ENCODE data around the gene LENG9. TPM values are rescaled to one million over a fixed set of nuclear protein-coding genes. Genes with fewer than 3 reads are reported as not detected.
"Not testable (repeated sequence)": the region's sequence is repeated elsewhere in the genome, so short reads cannot be mapped to it uniquely, and the experiment has no call there.

Gene LENG9
- total RNA-seq, 1 donor from 2014 or later, result 5.9 TPM

GRCh38 chr19:54459282-54460229, 4.0 kb downstream of the LENG9 start:
- no peak for DNase-seq

DNA sequence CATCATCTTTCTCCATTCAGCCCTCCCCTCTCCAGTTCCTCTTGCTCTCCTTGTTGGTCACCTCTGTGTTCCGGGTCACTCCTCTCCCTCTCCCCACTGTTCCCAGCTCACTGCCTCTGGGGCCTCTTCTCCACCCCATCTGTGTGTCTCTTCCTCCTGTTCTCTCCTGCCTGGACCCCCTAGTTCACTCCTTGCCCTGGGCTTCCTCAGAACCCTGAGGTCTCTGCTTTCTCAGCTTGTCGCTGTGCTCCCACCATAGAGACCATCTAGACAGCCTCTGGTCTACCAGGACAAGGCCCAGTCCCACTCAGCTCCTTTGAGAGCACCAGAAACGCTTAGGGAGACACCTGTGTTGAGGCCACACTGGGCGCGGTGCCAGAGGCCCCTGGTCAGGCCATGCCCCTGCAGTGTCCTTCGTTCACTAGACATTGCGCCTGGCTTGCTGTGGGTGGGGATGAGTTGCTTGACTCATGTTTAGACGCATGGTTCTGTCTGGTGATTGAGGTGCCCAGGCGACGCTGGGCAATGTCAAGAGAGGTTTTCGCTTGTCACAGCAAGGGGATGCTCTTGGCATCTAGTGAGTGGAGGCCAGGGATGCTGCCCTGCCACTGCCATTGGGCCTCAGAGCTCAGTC, 4.8 kb downstream of the LENG9 start:
- no peak for DNase-seq

- no peak for DNase-seq
Measured at GRCh38 chr19:54457773-54458647, 5.6 kb downstream of the LENG9 start.

GRCh38 chr19:54456423-54457373, 6.9 kb downstream of the LENG9 start:
- no peak for DNase-seq

- no peak for DNase-seq
Measured at GRCh38 chr19:54455786-54456422, 7.7 kb downstream of the LENG9 start.

- no peak for DNase-seq
Measured at GRCh38 chr19:54454781-54455675, 8.6 kb downstream of the LENG9 start.

GRCh38 chr19:54453921-54454780, 9.4 kb downstream of the LENG9 start:
- DNase-seq, result no peak

GRCh38 chr19:54452626-54453025, 11.0 kb downstream of the LENG9 start:
- no peak for DNase-seq

- DNase-seq, result no peak
Measured at GRCh38 chr19:54451997-54452396, 11.6 kb downstream of the LENG9 start.

- no peak for DNase-seq
Measured at GRCh38 chr19:54451331-54451871, 12.2 kb downstream of the LENG9 start.

GRCh38 chr19:54449701-54450069, 13.9 kb downstream of the LENG9 start:
- DNase-seq, result no peak

DNA sequence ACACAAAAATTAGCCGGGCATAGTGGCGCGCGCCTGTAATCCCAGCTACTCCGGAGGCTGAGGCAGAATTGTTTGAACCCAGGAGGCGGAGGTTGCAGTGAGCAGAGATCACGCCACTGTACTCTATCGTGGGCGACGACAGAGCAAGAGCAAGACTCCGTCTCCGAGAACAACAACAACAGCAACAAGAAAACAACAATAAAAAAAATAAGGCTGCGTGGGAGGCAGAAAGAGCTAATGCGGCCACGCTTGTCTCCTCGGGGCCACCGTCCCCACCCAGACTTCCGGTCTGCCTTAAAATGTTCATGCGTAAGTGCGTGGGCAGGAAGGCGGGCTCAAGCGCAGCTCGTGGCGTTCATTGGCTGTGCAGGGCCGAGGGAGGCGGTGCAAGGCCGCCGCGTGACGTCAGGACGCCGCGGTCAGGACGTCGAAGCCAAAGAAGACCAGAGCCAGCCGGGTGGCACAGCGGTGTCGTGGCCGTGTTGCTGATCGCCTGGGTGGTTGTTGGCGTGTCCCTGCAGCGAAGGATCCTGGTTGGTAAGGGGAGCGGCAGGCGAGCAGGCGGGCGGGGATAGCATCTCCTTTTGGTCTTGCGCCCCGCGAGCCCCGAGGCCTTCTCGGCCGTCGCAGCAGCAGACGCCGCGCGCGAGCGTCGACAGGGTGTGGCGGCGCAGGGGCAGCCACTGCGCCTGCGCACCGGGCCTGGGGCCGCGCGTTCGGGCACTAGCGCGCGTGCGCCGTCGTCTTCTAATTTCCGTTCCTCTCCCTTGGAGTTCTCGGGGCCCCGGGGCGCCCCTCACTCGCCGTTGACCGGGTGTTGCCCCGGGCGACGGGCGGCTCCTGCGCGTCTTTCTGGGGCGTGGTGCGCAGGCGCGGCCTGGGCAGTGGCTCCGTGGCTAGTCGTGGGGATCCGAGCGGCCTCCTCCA, 14.5 kb downstream of the LENG9 start, which contains the start of gene LENG8:
TSS of gene LENG8 (plus strand) at position 426 of the 927 bp plus-strand sequence. CDS start 2,146 bp downstream, outside the sequence.
- peak; percentile 96 for DNase-seq

DNA sequence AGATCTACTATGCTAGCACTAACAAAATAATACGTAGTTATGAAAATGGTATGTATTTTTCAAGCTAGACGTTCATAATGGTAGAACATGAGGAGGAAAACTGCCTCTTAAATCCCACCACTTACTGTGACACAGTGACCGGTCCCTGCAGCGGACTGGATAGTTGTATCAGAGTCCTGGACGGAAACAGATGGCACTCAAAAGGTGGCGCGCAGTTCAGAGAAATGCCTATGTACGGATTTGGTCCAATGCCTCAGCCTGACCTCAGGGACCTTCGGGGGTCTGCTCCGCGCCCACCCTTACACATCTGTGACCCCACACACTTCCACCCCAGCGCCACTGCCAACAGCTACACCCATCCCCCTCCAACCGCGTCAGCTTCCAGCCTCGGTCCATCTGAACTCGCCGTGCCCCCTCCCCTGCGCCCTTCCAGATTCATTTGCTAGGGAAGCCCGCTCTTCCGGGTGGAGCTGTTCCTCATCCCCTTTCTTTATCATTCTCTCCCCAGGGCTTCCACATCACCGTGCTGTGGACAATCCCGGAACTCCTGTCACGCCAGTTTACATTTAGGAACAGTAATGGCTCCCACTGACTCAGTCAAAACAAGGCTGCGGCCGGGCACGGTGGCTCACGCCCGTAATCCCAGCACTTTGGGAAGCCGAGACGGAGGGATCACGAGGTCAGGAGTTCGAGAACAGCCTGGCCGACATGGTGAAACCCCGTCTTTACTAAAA, 15.4 kb downstream of the LENG9 start:
- no peak for DNase-seq

DNA sequence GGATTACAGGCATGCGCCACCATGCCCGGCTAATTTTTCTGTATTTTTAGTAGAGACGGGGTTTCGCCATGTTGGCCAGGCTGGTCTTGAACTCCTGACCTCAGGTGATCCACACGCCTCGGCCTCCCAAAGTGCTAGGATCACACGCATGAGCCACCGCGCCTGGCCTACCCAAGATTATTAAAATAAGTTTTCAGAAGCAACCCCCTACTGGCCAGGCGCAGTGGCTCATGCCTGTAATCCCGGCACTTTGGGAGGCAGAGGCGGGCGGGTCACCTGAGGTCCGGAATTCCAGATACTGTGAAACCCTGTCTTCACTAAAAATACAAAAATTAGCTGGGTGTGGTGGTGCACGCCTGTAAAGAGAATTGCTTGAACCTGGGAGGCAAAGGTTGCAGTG, 17.2 kb downstream of the LENG9 start:
- DNase-seq, result not testable (repeated sequence)

DNA sequence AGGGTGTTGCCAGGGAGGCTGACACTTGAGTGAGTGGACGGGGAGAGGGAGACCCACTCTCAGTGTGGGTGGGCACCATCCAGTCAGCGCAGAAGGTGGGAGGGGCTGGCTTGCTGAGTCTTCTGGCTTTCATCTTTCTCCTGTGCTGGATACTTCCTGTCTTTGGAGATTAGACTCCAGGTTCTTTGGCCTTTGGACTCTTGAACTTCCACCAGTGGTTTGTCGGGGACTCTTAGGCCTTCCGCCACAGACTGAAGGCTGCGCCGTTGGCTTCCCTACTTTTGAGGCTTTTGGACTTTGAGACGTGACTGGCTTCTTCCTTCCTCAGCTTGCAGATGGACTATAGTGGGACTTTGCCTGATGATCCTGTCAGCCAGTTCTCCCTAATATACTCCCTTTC, 18.8 kb downstream of the LENG9 start:
- no peak for DNase-seq

DNA sequence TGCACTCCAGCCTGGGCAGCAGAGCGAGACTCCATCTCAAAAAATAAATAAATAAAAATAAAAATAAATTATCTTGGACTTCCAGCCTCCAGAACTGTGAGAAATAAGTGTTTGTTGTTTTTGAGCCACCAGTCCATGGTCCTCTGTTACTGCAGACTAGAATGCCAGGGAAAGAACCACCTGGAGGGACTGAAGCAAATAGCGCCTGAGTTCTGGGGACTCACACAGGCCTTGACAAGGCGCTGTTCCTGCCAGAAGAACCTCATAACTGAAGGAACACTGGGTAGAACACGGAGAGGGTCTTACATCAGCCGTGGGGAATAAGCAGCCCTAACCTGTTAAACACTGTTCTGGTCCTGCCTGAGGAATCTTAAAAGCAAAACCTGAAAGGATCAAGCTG, 22.9 kb downstream of the LENG9 start:
- no peak for DNase-seq
